A375 (cell line): ENCODE results near the gene HS3ST4. TPM values are rescaled to one million over a fixed set of nuclear protein-coding genes. Genes with fewer than 3 reads are reported as not detected.

Experiments used
- small RNA-seq: library from RNA; depleted of rRNA; stranded (forward); fragments of <200 nt; gene quantifications from one replicate; pipeline ENCODE3, GENCODE V24; 2014
- total RNA-seq: library from RNA; depleted of rRNA; stranded (reverse); fragments of >200 nt; shearing (Covaris generic); gene quantifications from 2 replicates; pipeline ENCODE4 v1.2.3, GENCODE V29; 2014; rRNA removed

HS3ST4 gene
- total RNA-seq: not detected in 2 replicates

DNA sequence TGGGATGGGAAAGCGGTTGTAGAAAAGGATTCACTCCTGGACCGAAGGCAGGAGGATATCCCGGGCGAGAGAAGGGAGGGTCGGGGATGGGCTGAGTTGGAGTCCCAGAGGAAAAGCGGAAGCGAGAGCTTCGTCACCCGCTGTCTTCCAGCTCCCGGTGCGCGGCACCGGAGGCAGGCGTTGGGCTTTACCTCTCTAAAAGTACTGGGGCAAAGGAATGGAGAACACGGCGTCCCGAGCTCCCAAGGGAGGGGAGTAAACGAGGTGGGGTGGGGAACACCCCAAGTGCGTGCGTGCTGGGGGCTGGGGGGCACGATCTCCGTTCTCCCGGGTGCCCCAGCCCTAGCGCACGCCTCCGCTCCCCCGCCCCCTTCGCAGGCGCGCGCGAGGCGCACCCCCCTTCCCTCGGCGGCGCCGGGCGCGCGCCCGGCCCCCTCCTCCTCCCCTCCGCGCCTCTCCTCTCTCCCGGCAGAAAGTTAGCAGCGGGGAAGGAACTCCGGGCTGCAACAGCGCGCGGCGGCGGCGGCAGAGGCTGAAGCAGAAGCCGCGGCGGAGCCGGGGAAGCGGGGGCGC, at the start of gene HS3ST4:
Gene HS3ST4 (plus strand): TSS at position 441 of the 573 bp plus-strand sequence.

Small RNAs within 50 kb of the gene (small RNA-seq; reads per million reads assigned to genes)
- not detected for gene HMGN2P3
- not detected for gene MIR548W
- not detected for gene RNA5SP405
